C4-2B (cell line): ENCODE results near the gene ANGPTL8.

Source experiments
- H3K27ac ChIP-seq: fragments of 450-650 bp; 2 replicates; pipeline ENCODE4 v1.5.1; 2017
- ZFX ChIP-seq: fragments of 450-650 bp; IDR thresholded peaks from 2 replicates; pipeline ENCODE4 v1.6.1; 2017
- TF ChIP-seq, protein P1 (sequence below): fragments of 450-650 bp; conservative IDR thresholded peaks from 2 replicates; pipeline ENCODE4 v1.5.1; 2017; ENCODE audit warnings: mild to moderate bottlenecking

Gene ANGPTL8

DNA sequence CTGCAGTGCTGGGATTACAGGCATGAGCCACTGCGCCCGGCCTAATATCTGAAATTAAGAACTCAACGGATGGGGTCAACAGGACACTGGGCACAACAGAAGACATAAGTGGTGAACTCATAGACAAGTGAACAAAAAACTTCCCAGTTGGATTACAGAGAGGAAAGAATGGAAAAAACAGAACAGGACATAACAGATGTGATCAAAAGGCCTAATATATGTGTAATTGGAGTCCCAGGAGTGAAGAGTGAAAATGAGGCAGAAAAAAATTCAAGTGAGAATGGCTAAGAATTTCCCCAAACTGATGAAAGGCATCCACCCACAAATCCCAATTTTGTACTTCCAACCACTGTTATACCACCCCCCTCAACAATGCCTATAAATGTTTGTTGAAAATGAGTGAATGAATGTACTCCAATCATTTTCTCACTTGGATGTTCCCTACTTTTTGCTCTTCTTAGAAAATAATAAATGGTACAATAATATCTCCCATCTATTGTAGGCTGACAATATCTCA lies 18.3 kb upstream of the ANGPTL8 start:
- no peak overlapping the region for H3K27ac ChIP-seq
- no peak for TF ChIP-seq ZFX
- TF ChIP-seq, protein P1, sequence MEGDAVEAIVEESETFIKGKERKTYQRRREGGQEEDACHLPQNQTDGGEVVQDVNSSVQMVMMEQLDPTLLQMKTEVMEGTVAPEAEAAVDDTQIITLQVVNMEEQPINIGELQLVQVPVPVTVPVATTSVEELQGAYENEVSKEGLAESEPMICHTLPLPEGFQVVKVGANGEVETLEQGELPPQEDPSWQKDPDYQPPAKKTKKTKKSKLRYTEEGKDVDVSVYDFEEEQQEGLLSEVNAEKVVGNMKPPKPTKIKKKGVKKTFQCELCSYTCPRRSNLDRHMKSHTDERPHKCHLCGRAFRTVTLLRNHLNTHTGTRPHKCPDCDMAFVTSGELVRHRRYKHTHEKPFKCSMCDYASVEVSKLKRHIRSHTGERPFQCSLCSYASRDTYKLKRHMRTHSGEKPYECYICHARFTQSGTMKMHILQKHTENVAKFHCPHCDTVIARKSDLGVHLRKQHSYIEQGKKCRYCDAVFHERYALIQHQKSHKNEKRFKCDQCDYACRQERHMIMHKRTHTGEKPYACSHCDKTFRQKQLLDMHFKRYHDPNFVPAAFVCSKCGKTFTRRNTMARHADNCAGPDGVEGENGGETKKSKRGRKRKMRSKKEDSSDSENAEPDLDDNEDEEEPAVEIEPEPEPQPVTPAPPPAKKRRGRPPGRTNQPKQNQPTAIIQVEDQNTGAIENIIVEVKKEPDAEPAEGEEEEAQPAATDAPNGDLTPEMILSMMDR = no peak

DNA sequence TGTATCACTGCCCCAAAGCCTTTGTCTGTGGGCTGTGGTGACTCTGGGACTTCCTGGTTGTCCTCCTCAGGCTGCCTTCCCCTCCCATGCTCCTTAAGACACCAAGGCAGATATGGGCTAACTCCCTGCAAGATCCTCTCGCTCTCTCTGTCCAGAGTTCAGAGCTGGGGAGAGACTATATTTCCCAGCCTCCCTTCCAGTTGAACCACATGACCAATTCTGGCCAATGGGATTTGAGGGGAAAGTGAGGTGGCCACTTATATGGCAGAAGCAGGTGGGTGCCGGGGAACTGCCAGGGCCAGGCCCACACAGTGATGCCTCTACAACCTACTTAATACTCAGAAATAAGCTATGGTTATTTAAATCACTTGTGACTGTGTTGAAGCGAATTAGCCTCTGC lies 16.2 kb upstream of the ANGPTL8 start:
- TF ChIP-seq, protein P1 = no peak
- no peak for TF ChIP-seq ZFX
- no peak overlapping the region for H3K27ac ChIP-seq

- no peak overlapping the region for H3K27ac ChIP-seq
- TF ChIP-seq, protein P1 = no peak
- no peak for TF ChIP-seq ZFX
Measured at GRCh38 chr19:11224429-11224828, 15.0 kb upstream of the ANGPTL8 start.

GRCh38 chr19:11225172-11225571 lies 14.2 kb upstream of the ANGPTL8 start:
- TF ChIP-seq, protein P1 = no peak
- TF ChIP-seq ZFX = no peak
- no peak overlapping the region for H3K27ac ChIP-seq

- TF ChIP-seq, protein P1 = no peak
- TF ChIP-seq ZFX = no peak
Measured at GRCh38 chr19:11225815-11226214, 13.6 kb upstream of the ANGPTL8 start.

DNA sequence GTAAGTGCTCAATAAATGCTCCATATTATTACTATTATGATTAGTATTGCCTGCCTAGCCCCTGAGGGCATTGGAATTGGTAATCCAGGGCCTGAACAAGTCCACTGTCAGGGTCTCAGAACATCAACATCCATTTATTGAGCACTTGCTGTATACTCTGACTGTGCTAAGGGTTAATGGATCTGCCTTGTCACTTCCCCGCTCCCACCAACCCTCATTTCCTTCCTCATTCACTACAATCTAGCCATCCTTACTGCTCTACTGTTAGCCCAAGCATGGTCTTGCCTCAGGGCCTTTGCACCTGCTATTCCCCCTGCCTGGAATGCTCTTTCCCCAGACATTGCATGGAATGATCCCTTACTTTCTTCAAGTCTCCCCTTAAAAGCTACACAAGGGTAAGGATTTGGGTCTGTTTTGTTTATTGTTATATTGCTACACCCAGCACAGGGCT lies 12.7 kb upstream of the ANGPTL8 start:
- H3K27ac ChIP-seq = no peak overlapping the region
- TF ChIP-seq, protein P1 = no peak
- no peak for TF ChIP-seq ZFX

More at GRCh38 chr19:11225815-11226214, 13.6 kb upstream of the ANGPTL8 start:
- no peak overlapping the region for H3K27ac ChIP-seq

DNA sequence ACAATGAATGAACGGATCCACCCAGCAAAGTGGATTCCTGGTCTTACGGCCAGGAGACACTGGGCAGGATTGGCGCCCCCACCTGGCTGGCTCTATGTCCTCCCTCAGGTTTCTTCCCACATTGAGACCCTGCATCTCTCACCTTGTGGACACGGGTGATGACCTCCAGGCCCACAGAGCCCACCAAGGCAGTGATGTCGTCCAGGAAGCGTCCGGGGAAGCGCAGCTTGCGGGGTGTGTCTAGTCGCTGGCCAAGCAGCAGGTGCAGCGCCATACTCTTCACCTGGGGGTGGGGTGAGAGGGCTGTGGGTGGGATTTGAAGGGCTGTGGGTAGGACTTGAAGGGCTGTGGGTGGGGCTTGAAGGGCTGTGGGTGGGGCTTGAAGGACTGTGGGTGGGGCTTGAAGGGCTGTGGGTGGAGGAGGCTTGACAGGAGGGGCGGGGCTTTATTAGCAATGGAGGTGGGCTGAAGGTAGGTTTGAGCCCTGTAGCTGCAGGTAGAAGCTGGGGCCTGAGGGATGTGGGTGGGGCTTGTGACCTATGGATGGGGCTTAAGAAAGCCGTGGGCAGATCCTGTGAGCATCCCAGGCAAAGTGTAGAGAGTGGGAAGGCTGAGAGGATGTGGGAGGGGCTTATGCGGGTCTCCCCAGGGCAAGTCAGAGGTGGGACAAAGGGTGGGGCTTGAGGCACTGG lies 12.1 kb upstream of the ANGPTL8 start:
- H3K27ac ChIP-seq = no peak overlapping the region
- TF ChIP-seq ZFX = no peak
- TF ChIP-seq, protein P1 = no peak
